Measurements from ENCODE around the gene MYLK2.
A peak's percentile ranks its signal among the peaks of the same experiment; 100 is the strongest.

Gene MYLK2

DNA sequence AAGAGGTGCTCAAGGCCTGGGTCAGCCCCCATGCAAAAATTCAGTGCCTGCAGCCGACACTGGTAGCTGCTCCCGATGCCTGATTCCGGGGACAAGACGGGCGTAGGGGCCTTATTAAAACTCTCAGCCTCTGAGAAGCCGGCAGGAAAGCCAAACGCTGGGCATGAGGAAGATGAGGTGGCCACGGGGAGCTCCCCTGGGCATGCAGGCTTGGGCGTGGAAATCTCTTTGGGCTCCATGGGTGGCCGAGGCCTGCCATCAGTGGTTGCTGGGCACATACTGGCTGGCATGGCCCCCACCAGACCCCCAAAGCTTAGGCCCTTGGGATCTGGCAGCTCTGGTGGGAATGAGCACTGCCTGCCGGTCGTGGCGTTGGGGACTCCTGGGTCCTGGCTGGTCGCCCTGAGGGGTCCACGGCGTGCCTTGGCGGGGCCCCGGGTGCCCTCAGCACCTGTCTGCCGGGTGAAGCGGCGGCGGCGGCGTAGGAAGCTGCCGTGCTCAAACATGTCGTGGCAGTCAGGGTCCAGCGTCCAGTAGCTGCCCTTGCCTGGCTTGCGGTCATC lies 25.7 kb downstream of the MYLK2 start:
- H3K4me1 ChIP-seq (ENCODE audit: control insufficient read depth, low read length): peaks cover 6% of the 10 kb centered on the region; the same call in 1 of the 2 replicates
- TF ChIP-seq, protein P1, sequence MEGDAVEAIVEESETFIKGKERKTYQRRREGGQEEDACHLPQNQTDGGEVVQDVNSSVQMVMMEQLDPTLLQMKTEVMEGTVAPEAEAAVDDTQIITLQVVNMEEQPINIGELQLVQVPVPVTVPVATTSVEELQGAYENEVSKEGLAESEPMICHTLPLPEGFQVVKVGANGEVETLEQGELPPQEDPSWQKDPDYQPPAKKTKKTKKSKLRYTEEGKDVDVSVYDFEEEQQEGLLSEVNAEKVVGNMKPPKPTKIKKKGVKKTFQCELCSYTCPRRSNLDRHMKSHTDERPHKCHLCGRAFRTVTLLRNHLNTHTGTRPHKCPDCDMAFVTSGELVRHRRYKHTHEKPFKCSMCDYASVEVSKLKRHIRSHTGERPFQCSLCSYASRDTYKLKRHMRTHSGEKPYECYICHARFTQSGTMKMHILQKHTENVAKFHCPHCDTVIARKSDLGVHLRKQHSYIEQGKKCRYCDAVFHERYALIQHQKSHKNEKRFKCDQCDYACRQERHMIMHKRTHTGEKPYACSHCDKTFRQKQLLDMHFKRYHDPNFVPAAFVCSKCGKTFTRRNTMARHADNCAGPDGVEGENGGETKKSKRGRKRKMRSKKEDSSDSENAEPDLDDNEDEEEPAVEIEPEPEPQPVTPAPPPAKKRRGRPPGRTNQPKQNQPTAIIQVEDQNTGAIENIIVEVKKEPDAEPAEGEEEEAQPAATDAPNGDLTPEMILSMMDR (IDR thresholded peaks at IDR 0.05; ENCODE audit: low read depth, low read length, poor library complexity, severe bottlenecking): no peak
- TF ChIP-seq EZH2phosphoT487 (IDR thresholded peaks at IDR 0.05; ENCODE audit: borderline replicate concordance, low read length): no peak
- no peaks in the 10 kb centered on the region for H3K9me2 ChIP-seq (replicated peaks; ENCODE audit: control insufficient read depth, low read length)
- no peaks in the 10 kb centered on the region for H3K36me3 ChIP-seq (ENCODE audit: control insufficient read depth, low read length)
- no peak overlapping the region for H3K27ac ChIP-seq (ENCODE audit: low read depth, low read length)
- H3K9me3 ChIP-seq (ENCODE audit: control insufficient read depth, insufficient read depth, low read length): no peaks in the 10 kb centered on the region
- no peaks in the 10 kb centered on the region for H3F3A ChIP-seq (ENCODE audit: control insufficient read depth, insufficient read depth)
- H3K79me2 ChIP-seq (ENCODE audit: control insufficient read depth, low read length): no peaks in the 10 kb centered on the region
- no peak overlapping the region for H3K4me2 ChIP-seq (ENCODE audit: low read length)
- H4K20me1 ChIP-seq (ENCODE audit: control insufficient read depth, insufficient read depth, low read depth, low read length): no peaks in the 10 kb centered on the region
- peaks cover 8% of the 10 kb centered on the region for H3K27me3 ChIP-seq (ENCODE audit: control insufficient read depth, low read length)
- H3K4me3 ChIP-seq (ENCODE audit: low read length): no peak overlapping the region

DNA sequence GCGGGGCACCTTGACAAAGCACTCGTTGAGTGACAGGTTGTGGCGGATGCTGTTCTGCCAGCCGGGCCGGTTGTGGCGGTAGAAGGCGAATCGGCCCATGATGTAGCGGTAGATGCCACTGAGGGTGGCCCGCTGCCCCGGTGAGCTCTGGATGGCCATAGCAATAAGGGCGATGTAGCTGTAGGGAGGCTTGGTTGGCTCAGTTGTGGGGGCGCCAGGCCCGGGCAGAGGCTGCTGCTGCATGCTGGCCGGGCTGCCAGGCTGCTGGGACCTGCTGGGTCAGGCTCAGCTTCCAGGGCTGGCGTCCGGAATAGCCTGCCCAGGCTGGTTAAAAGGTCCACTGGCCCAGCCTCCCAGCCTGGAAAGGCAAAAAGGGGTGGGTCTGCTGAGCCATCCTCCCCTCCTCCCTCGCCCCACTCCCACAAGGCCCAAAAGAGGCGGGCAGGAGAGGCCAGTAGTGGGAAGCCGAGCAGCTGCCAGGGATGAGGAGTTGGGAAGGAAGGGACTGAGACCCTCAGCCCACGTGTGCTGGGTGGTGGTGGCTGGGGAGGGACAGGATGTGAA lies 26.2 kb downstream of the MYLK2 start, which contains the start of gene FOXS1:
Gene FOXS1 (minus strand): TSS at position 305 of the 564 bp plus-strand sequence. CDS start 62 bp downstream, at position 243.
- H3K4me1 ChIP-seq (ENCODE audit: control insufficient read depth, low read length): peaks cover 6% of the 10 kb centered on the region; the same call in 1 of the 2 replicates
- TF ChIP-seq, protein P1 (IDR thresholded peaks at IDR 0.05; ENCODE audit: low read depth, low read length, poor library complexity, severe bottlenecking): no peak
- TF ChIP-seq EZH2phosphoT487 (IDR thresholded peaks at IDR 0.05; ENCODE audit: borderline replicate concordance, low read length): no peak
- no peaks in the 10 kb centered on the region for H3K9me2 ChIP-seq (replicated peaks; ENCODE audit: control insufficient read depth, low read length)
- no peak within 1 kb of the TSS for H3K27ac ChIP-seq (ENCODE audit: low read depth, low read length)
- no peaks in the 10 kb centered on the region for H3K79me2 ChIP-seq (ENCODE audit: control insufficient read depth, low read length)
- no peaks in the 10 kb centered on the region for H3K9me3 ChIP-seq (ENCODE audit: control insufficient read depth, insufficient read depth, low read length)
- H4K20me1 ChIP-seq (ENCODE audit: control insufficient read depth, insufficient read depth, low read depth, low read length): no peaks in the 10 kb centered on the region
- H3K27me3 ChIP-seq (ENCODE audit: control insufficient read depth, low read length): peaks cover 8% of the 10 kb centered on the region
- H3F3A ChIP-seq (ENCODE audit: control insufficient read depth, insufficient read depth): no peaks in the 10 kb centered on the region
- no peak within 1 kb of the TSS for H3K4me2 ChIP-seq (ENCODE audit: low read length)
- no peak within 1 kb of the TSS for H3K4me3 ChIP-seq (ENCODE audit: low read length)
- no peaks in the 10 kb centered on the region for H3K36me3 ChIP-seq (ENCODE audit: control insufficient read depth, low read length)

DNA sequence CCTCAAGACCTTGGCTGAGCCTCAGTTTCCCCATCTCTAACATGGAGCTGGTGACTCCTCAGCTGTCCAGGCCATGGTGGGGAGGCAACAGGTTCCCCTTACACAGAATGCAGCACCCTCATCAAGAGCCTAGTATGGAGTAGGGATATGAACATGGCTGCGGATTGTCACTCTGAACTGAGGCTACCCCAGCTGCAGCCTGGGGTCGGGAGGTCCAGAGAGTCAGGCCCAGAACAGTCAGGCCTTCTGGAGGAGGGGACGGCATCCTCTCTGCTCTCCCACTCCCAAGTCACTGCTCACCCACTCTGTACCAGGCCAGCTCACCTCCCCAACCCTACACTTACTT lies 27.6 kb downstream of the MYLK2 start:
- H3K9me3 ChIP-seq (ENCODE audit: control insufficient read depth, insufficient read depth, low read length): no peaks in the 10 kb centered on the region
- no peaks in the 10 kb centered on the region for H3K36me3 ChIP-seq (ENCODE audit: control insufficient read depth, low read length)
- TF ChIP-seq EZH2phosphoT487 (IDR thresholded peaks at IDR 0.05; ENCODE audit: borderline replicate concordance, low read length): no peak
- TF ChIP-seq, protein P1 (IDR thresholded peaks at IDR 0.05; ENCODE audit: low read depth, low read length, poor library complexity, severe bottlenecking): peak; percentile 46
- no peak overlapping the region for H3K4me2 ChIP-seq (ENCODE audit: low read length)
- no peaks in the 10 kb centered on the region for H3K9me2 ChIP-seq (replicated peaks; ENCODE audit: control insufficient read depth, low read length)
- peaks cover under 1% of the 10 kb centered on the region; the same call in 1 of the 2 replicates for H3K27me3 ChIP-seq (ENCODE audit: control insufficient read depth, low read length)
- H3K4me3 ChIP-seq (ENCODE audit: low read length): no peak overlapping the region
- H3K27ac ChIP-seq (ENCODE audit: low read depth, low read length): no peak overlapping the region
- H4K20me1 ChIP-seq (ENCODE audit: control insufficient read depth, insufficient read depth, low read depth, low read length): no peaks in the 10 kb centered on the region
- peaks cover 6% of the 10 kb centered on the region; the same call in 1 of the 2 replicates for H3K4me1 ChIP-seq (ENCODE audit: control insufficient read depth, low read length)
- H3F3A ChIP-seq (ENCODE audit: control insufficient read depth, insufficient read depth): no peaks in the 10 kb centered on the region
- no peaks in the 10 kb centered on the region for H3K79me2 ChIP-seq (ENCODE audit: control insufficient read depth, low read length)

All from DOHH2 (cell line).